ENCODE measurements around the gene PEAK1. TPM values are rescaled to one million over a fixed set of nuclear protein-coding genes. Genes with fewer than 3 reads are reported as not detected.

The PEAK1 gene
- total RNA-seq, 4 donors from 2014 or later, result 31.0 to 49.3 (median 35.0) TPM

DNA sequence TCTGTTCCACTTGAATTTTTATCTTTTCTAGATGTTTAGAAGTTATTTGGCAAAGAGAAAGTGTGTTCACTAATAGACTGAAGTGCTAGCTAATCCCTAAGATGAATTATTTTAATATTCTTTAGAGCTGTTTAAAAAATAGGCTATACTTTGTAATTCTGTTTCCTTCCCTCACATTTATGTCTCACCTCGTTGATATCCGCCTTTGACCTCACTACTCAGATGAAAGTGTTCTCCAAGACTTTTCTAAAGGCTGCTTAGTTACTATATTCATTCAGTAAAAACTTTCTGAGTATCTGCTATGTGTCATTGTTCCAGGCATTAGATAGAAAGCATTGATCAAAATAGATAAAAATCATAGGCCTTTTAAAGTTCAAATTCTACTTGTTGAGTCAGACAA lies 39.1 kb upstream of the PEAK1 start:
- intact Hi-C loops (cut with DNase I), result no loop called here
- Histone ChIP-seq H3K27me3 (no peaks in the 10 kb centered on the region), H3K4me1 (peaks cover 20 to 28% of the 10 kb centered on the region in 2 donors), H3K36me3 (no peaks in the 10 kb centered on the region), H3K9me3 (no peaks in the 10 kb centered on the region), H3K27ac (no peak overlapping the region), H3K4me3 (replicated peaks in 1 of 3) (no peak overlapping the region)
- no peak for DNase-seq
- WGBS, 2 donors, result 85 to 95% methylated on average over 2 of the region's 2 CpGs
- TF ChIP-seq POLR2A (IDR thresholded peaks at IDR 0.05), result no peak
- TF ChIP-seq, protein P1, sequence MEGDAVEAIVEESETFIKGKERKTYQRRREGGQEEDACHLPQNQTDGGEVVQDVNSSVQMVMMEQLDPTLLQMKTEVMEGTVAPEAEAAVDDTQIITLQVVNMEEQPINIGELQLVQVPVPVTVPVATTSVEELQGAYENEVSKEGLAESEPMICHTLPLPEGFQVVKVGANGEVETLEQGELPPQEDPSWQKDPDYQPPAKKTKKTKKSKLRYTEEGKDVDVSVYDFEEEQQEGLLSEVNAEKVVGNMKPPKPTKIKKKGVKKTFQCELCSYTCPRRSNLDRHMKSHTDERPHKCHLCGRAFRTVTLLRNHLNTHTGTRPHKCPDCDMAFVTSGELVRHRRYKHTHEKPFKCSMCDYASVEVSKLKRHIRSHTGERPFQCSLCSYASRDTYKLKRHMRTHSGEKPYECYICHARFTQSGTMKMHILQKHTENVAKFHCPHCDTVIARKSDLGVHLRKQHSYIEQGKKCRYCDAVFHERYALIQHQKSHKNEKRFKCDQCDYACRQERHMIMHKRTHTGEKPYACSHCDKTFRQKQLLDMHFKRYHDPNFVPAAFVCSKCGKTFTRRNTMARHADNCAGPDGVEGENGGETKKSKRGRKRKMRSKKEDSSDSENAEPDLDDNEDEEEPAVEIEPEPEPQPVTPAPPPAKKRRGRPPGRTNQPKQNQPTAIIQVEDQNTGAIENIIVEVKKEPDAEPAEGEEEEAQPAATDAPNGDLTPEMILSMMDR (IDR thresholded peaks at IDR 0.05), result no peak

DNA sequence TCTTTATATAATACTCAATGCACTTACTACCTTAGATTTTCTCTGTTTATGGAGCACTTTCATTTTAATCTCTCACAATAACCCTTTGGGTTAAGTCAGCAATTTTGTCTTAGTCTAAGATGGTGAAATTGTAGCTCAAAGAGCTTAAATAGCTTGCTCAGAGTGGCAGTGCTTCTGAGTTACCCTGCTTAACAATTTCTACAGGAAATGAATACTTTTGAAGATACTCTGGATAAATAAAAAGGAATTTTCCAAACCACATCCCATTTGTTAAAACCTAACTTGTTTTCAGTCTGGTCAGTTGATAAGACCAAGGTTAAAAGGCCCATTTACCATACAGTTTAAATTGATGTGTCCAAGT lies 38.0 kb upstream of the PEAK1 start:
- no peaks in the 10 kb centered on the region for H3K27me3 ChIP-seq
- TF ChIP-seq, protein P1 (IDR thresholded peaks at IDR 0.05), result no peak
- no peak for TF ChIP-seq POLR2A (IDR thresholded peaks at IDR 0.05)
- no peak for DNase-seq
- intact Hi-C loops (cut with DNase I), result no loop called here
- peak overlapping the region in 1 of 3 donors; percentile 62 for H3K27ac ChIP-seq
- no peak overlapping the region for H3K4me3 ChIP-seq (replicated peaks in 1 of 3)
- H3K9me3 ChIP-seq, result no peaks in the 10 kb centered on the region
- no peaks in the 10 kb centered on the region for H3K36me3 ChIP-seq
- H3K4me1 ChIP-seq, result peaks cover 20 to 29% of the 10 kb centered on the region in 2 donors

DNA sequence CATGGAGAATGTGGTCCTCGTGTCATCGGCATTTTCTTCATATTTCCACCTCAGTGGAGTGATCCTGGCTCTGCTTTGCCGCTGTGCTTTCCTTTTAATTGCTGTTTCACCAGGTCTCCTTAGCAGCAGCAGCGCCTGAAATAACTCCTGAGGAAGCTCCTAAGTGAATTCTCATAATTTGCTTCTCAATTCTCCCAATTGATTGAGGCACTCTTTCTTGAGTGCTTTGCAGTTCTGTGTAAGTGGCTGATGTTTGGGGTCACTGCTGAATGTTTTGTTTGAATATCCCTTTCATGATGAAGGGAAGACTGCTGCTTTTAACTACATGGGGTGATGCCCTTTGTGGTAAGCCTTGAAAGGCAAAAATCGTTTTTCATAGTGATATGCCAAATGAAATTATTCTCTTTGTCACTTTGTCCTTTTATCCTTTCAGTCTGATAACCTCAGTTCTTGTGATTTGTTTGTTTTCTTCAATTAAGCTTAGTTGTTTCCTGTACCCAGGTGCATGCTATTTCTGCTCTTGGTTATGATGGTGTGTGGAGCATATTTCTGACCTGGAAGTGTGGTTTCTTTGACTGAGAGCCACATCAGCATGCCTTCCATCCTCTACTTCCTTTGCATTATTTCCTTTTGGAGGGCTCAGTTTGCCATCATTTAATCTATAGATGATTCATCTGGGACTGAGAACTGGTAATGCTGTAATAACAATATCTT lies 37.4 kb upstream of the PEAK1 start:
- no peaks in the 10 kb centered on the region for H3K27me3 ChIP-seq
- no peaks in the 10 kb centered on the region for H3K9me3 ChIP-seq
- WGBS, 2 donors, result 36 to 45% methylated on average over 5 of the region's 5 CpGs
- H3K27ac ChIP-seq, result peak overlapping the region; percentile 16 to 62 (median 24)
- no peaks in the 10 kb centered on the region for H3K36me3 ChIP-seq
- intact Hi-C loops (cut with DNase I), result no loop called here
- DNase-seq, result peak; percentile 31 to 53
- H3K4me3 ChIP-seq (replicated peaks in 1 of 3), result no peak overlapping the region
- peaks cover 20 to 29% of the 10 kb centered on the region in 2 donors for H3K4me1 ChIP-seq
- TF ChIP-seq, protein P1 (IDR thresholded peaks at IDR 0.05), result no peak
- no peak for TF ChIP-seq POLR2A (IDR thresholded peaks at IDR 0.05)

DNA sequence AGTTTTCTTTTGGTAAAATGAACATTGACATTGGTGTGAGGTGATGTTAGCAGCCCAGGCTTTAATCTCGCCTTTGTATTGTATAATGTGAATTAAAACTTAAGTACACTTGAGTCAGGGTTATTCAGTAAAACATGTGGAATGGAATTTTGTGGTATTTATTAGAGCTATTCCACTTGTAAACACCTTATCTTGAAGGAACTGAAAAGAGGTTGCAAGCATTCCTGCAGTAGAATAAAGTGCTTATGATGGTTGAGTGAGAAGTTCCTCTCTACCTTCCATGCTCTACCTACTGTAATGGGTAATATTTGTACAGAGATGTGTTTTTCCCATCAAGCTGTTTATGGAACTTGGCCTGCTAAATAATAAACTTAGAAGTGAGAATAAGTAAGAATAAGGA lies 36.8 kb upstream of the PEAK1 start:
- Histone ChIP-seq H3K36me3 (no peaks in the 10 kb centered on the region), H3K27me3 (no peaks in the 10 kb centered on the region), H3K27ac (peak overlapping the region in 2 of 3 donors; percentile 24 to 62), H3K9me3 (no peaks in the 10 kb centered on the region), H3K4me1 (peaks cover 20 to 29% of the 10 kb centered on the region in 2 donors), H3K4me3 (replicated peaks in 1 of 3) (no peak overlapping the region)
- no peak for TF ChIP-seq POLR2A (IDR thresholded peaks at IDR 0.05)
- TF ChIP-seq, protein P1 (IDR thresholded peaks at IDR 0.05), result no peak
- intact Hi-C loops (cut with DNase I), result no loop called here
- no peak for DNase-seq
- 85 to 98% methylated on average over 1 of the region's 1 CpG for WGBS, 2 donors

DNA sequence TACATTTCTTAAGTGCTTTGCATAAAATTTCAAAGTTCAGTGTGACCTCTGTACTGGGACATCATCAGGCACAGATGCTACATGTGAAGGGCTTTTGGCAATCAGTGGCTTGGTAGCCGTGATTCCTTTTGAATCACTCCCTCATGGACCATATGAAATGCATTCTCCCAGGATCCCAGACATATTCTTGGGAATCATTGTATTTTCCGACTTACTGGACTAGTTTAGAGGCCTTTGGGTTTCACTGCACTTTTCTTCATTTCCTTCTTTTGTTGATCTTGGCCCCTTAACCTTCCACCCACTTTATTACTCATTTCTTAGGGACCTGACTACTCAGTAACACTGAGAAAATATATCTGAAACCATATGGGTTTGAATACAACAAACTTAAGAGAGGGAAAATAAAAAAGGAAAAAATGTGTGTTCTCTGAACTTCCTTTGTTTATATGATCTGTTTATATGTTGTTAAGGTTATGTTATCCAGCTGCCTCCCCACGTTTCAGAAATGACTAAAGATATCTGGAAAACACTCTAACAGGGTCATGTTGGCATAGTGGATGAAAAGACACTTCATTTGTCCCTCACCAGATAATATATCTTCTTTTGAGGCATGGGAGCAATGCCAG lies 35.9 kb upstream of the PEAK1 start:
- intact Hi-C loops (cut with DNase I), result no loop called here
- WGBS, 2 donors, result 61 to 67% methylated on average over 3 of the region's 3 CpGs
- peaks cover 20 to 29% of the 10 kb centered on the region in 2 donors for H3K4me1 ChIP-seq
- no peaks in the 10 kb centered on the region for H3K27me3 ChIP-seq
- no peak overlapping the region for H3K4me3 ChIP-seq (replicated peaks in 1 of 3)
- DNase-seq, result no peak
- peak overlapping the region; percentile 6 to 49 (median 32) for H3K27ac ChIP-seq
- no peaks in the 10 kb centered on the region for H3K9me3 ChIP-seq
- TF ChIP-seq POLR2A (IDR thresholded peaks at IDR 0.05), result no peak
- TF ChIP-seq, protein P1 (IDR thresholded peaks at IDR 0.05), result no peak
- no peaks in the 10 kb centered on the region for H3K36me3 ChIP-seq
